K562 (cell line): ENCODE results near the gene AP2M1. TPM values are rescaled to one million over a fixed set of nuclear protein-coding genes. Genes with fewer than 3 reads are reported as not detected.

Experiments used
- ATF1 ChIP-seq, 2 experiments: fragments of 450-650 bp in 1 of 2; IDR thresholded peaks; 2 replicates each; pipeline ENCODE4 v1.6.1; 2016; ENCODE audit warnings: missing compliant biosample characterization in 1 of 2, missing genetic modification characterization in 1 of 2
- CTBP1 ChIP-seq: fragments of 450-650 bp; IDR thresholded peaks from 2 replicates; pipeline ENCODE4 v1.6.1; 2016; ENCODE audit warnings: borderline replicate concordance
- ETS1 ChIP-seq: conservative IDR thresholded peaks from 2 replicates; pipeline ENCODE4 v1.6.1; 2011; ENCODE audit warnings: low read depth, mild to moderate bottlenecking, low read length; ENCODE audit not compliant: control insufficient read depth
- GABPB1 ChIP-seq: sonication (generic); formaldehyde crosslinking; IDR thresholded peaks from 2 replicates; pipeline ENCODE4 v1.8.0; 2022; ENCODE audit warnings: mild to moderate bottlenecking, missing genetic modification reagents
- LEF1 ChIP-seq: fragments of 450-650 bp; IDR thresholded peaks from 2 replicates; pipeline ENCODE4 v1.6.1; 2016; ENCODE audit warnings: mild to moderate bottlenecking
- MAFG ChIP-seq: fragments of 450-650 bp; conservative IDR thresholded peaks from 2 replicates; pipeline ENCODE4 v1.6.1; 2016; ENCODE audit warnings: missing genetic modification characterization, missing compliant biosample characterization
- MYC ChIP-seq, 2 experiments: fragments of 250-450 bp in 1 of 2; sonication (Bioruptor Pico) in 1 of 2; IDR thresholded peaks; 2 replicates each; pipeline versions ENCODE4 v1.5.1 to v1.6.1; 2012 to 2021; ENCODE audit warnings: low read depth in 2 of 2, borderline replicate concordance in 1 of 2, improper control_type of control experiment in 1 of 2, low read length in 1 of 2, mild to moderate bottlenecking in 1 of 2, moderate library complexity in 1 of 2
- POLR2G ChIP-seq: fragments of 200-400 bp; formaldehyde crosslinking; IDR thresholded peaks from 2 replicates; pipeline ENCODE4 v1.6.1; 2017; ENCODE audit warnings: low read depth, mild to moderate bottlenecking, antibody characterized with exemption, low read length, moderate library complexity
- PRDM10 ChIP-seq: fragments of 450-650 bp; IDR thresholded peaks from 2 replicates; pipeline ENCODE4 v1.6.1; 2018; ENCODE audit not compliant: partially characterized antibody
- RBFOX2 ChIP-seq: fragments of 200-400 bp; formaldehyde crosslinking; IDR thresholded peaks from 2 replicates; pipeline ENCODE4 v1.6.1; 2017; ENCODE audit warnings: low read depth, mild to moderate bottlenecking, low read length, moderate library complexity
- RHOXF2B ChIP-seq: fragments of 250-450 bp; sonication (Bioruptor Pico); conservative IDR thresholded peaks from 2 replicates; pipeline ENCODE4 v1.5.1; 2021
- SNIP1 ChIP-seq: fragments of 450-650 bp; IDR thresholded peaks from 2 replicates; pipeline ENCODE4 v1.7.1; 2017; ENCODE audit warnings: low read depth, mild to moderate bottlenecking
- TCF7 ChIP-seq: sonication (generic); IDR thresholded peaks from 2 replicates; pipeline ENCODE4 v1.6.1; 2016; ENCODE audit warnings: antibody characterized with exemption, borderline replicate concordance
- U2AF1 ChIP-seq: fragments of 200-400 bp; formaldehyde crosslinking; optimal IDR thresholded peaks from 2 replicates; pipeline ENCODE3; 2017; ENCODE audit warnings: mild to moderate bottlenecking, low read depth, low read length, moderate library complexity
- ZBTB11 ChIP-seq, 3 experiments: fragments of 200-800 bp in 1 of 3; fragments of 250-450 bp in 1 of 3; fragments of 450-650 bp in 1 of 3; sonication (Bioruptor Pico) in 1 of 3; sonication (Bioruptor generic) in 1 of 3; formaldehyde crosslinking in 1 of 3; IDR thresholded peaks; 2 replicates each; pipeline versions ENCODE4 v1.6.1 to v1.8.0; 2016 to 2022; ENCODE audit warnings: mild to moderate bottlenecking in 2 of 3, missing genetic modification characterization in 2 of 3, missing compliant biosample characterization in 1 of 3, moderate library complexity in 1 of 3
- ZKSCAN1 ChIP-seq: fragments of 150-350 bp; IDR thresholded peaks from 2 replicates; pipeline ENCODE4 v1.6.1; 2016; ENCODE audit warnings: low read depth, low read length
- ZNF134 ChIP-seq: fragments of 250-450 bp; sonication (Bioruptor Pico); conservative IDR thresholded peaks from 2 replicates; pipeline ENCODE4 v1.4.0; 2020
- ZNF143 ChIP-seq: sonication (generic); formaldehyde crosslinking; IDR thresholded peaks from 2 replicates; pipeline ENCODE4 v1.9.0; 2022; ENCODE audit warnings: mild to moderate bottlenecking, missing genetic modification reagents
- ZNF24 ChIP-seq: fragments of 450-650 bp; IDR thresholded peaks from 2 replicates; pipeline ENCODE4 v1.6.1; 2016
- polyA plus RNA-seq, 8 experiments: library from polyadenylated mRNA; depleted of rRNA in 4 of 8; stranded (reverse) in 5 of 8; unstranded in 3 of 8; fragments of >200 nt; fragmentation: Nextera tagmentation in 2 of 8; fragmentation: Illumina TruSeq in 1 of 8; extraction: Ambion mirVana in 2 of 8; extraction: Trizol in 1 of 8; gene quantifications; 2 replicates each; pipeline versions ENCODE4 v1.2.1 to v1.2.3, GENCODE V29; 2011 to 2014; ENCODE audit warnings: inconsistent platforms in 1 of 8, missing spikeins in 1 of 8
- total RNA-seq, 7 experiments: library from RNA; depleted of rRNA in 6 of 7; stranded (reverse); fragments of >200 nt in 6 of 7; fragmentation: Illumina TruSeq in 2 of 7; extraction: Trizol in 2 of 7; gene quantifications; 2 replicates each; pipeline versions ENCODE4 v1.2.1 to v1.2.3, GENCODE V29; 2011 to 2021; ENCODE audit warnings: low replicate concordance in 1 of 7

Gene AP2M1
- total and polyA plus RNA-seq, 9 of the 15 experiments (the other 6 are each of a cell fraction or from before 2014, with no cell fraction given) = 118 to 505 (median 296) TPM

GRCh38 chr3:184185461-184186183 lies 11.0 kb downstream of the AP2M1 start (continued):
- TF ChIP-seq POLR2G = peak; percentile 87; the same call in 1 of the 2 replicates
- no peak for TF ChIP-seq U2AF1
- TF ChIP-seq MYC (IDR thresholded peaks at IDR 0.05; ENCODE audit: low read depth, low read length) = peak; percentile 97
- TF ChIP-seq MYC (CRISPR knock-in tag; IDR thresholded peaks at IDR 0.05; ENCODE audit: borderline replicate concordance, low read depth) = peak; percentile 79; the same call in 1 of the 2 replicates
- no peak for TF ChIP-seq RHOXF2B (CRISPR knock-in tag)
- TF ChIP-seq ZNF143 (CRISPR knock-in tag) = peak; percentile 79
- peak; percentile 81; the same call in 1 of the 2 replicates for TF ChIP-seq RBFOX2
- peak; percentile 74 for TF ChIP-seq GABPB1 (CRISPR knock-in tag)
- peak in 1 of 3 experiments; percentile 62; a peak in 1 of 6 replicates for TF ChIP-seq ZBTB11 (CRISPR knock-in tag; IDR thresholded peaks at IDR 0.05)
- 0 out of 2 replicates have a peak, but pooled peaks have one; percentile 6 for TF ChIP-seq ZNF134 (CRISPR knock-in tag)
- peak; percentile 79 for TF ChIP-seq ZNF24
- no peak for TF ChIP-seq ATF1 (CRISPR knock-in tag; IDR thresholded peaks at IDR 0.05)
- peak; percentile 84 for TF ChIP-seq ATF1 (tag; IDR thresholded peaks at IDR 0.05)
- TF ChIP-seq MAFG = peak; percentile 84
- peak; percentile 78 for TF ChIP-seq ETS1
- no peak for TF ChIP-seq SNIP1
- TF ChIP-seq PRDM10 = peak; percentile 81
- 0 out of 2 replicates have a peak, but pooled peaks have one; percentile 24 for TF ChIP-seq TCF7
- 0 out of 2 replicates have a peak, but pooled peaks have one; percentile 26 for TF ChIP-seq ZKSCAN1
- TF ChIP-seq CTBP1 = peak; percentile 72
- peak; percentile 23; the same call in 1 of the 2 replicates for TF ChIP-seq LEF1
